ENCODE measurements around the gene LRRC75A. TPM values are rescaled to one million over a fixed set of nuclear protein-coding genes. Genes with fewer than 3 reads are reported as not detected.

Gene LRRC75A
- total and polyA plus RNA-seq, 2 donors (not counting 1 experiment from before 2014, with no cell fraction given), result 0.64 to 3.1 TPM

DNA sequence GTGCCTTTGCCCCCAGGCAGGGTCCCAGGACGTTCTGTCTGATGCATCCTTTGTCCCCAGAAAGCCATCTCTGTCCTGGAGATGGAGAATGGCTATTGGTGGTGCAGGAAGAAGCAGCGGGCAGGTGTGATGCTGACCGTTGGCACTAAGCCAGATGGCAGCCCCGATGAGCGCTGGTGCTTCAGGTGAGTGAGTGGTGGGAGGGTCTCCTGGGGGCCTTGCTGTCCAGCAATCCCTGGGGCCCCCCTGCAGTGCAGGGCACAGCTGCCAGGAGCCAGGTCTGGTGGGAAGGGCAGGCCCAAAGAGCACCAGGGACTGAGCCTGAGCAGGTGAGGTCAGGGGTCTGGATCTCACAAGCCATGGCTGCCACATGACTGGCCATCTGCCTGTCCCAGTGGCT lies 58.5 kb downstream of the LRRC75A start:
- TF ChIP-seq EZH2 (IDR thresholded peaks at IDR 0.05; ENCODE audit: low read length, missing control alignments), result no peak
- TF ChIP-seq, protein P1, sequence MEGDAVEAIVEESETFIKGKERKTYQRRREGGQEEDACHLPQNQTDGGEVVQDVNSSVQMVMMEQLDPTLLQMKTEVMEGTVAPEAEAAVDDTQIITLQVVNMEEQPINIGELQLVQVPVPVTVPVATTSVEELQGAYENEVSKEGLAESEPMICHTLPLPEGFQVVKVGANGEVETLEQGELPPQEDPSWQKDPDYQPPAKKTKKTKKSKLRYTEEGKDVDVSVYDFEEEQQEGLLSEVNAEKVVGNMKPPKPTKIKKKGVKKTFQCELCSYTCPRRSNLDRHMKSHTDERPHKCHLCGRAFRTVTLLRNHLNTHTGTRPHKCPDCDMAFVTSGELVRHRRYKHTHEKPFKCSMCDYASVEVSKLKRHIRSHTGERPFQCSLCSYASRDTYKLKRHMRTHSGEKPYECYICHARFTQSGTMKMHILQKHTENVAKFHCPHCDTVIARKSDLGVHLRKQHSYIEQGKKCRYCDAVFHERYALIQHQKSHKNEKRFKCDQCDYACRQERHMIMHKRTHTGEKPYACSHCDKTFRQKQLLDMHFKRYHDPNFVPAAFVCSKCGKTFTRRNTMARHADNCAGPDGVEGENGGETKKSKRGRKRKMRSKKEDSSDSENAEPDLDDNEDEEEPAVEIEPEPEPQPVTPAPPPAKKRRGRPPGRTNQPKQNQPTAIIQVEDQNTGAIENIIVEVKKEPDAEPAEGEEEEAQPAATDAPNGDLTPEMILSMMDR (conservative IDR thresholded peaks at IDR 0.05 in 1 of 2, IDR thresholded peaks at IDR 0.05 in 1 of 2; ENCODE audit: low read depth in 1 of 2, low read length in 2 of 2), result no peak
- H3K27ac ChIP-seq (ENCODE audit: insufficient read depth, low read length), result no peak overlapping the region
- H3K27me3 ChIP-seq (ENCODE audit: control insufficient read depth, insufficient read depth, low read length), result no peaks in the 10 kb centered on the region
- no peaks in the 10 kb centered on the region for H3K79me2 ChIP-seq (ENCODE audit: control insufficient read depth, insufficient read depth, low read length)
- peaks cover 26% of the 10 kb centered on the region for H3K36me3 ChIP-seq (ENCODE audit: control insufficient read depth, insufficient read depth, low read length)
- H3K4me3 ChIP-seq (replicated peaks in 1 of 4; ENCODE audit: control extremely low read depth in 1 of 4, insufficient read depth in 1 of 4, low read depth in 3 of 4, low read length in 4 of 4), result no peak overlapping the region
- H3K4me1 ChIP-seq (ENCODE audit: control insufficient read depth, extremely low read depth, insufficient read depth, low read length), result peaks cover 3% of the 10 kb centered on the region
- no peaks in the 10 kb centered on the region for H3K9me3 ChIP-seq (ENCODE audit: control insufficient read depth, insufficient read depth, low read depth, low read length)
- no peaks in the 10 kb centered on the region for H4K20me1 ChIP-seq (ENCODE audit: control insufficient read depth, extremely low read depth, insufficient read depth, low read length)
- no peak overlapping the region for H2AFZ ChIP-seq (ENCODE audit: low read length)
- DNase-seq (ENCODE audit: low read depth in 2 of 2), result no peak
- H3K9ac ChIP-seq (ENCODE audit: insufficient read depth, low read length), result no peak overlapping the region
- no peak overlapping the region for H3K4me2 ChIP-seq (ENCODE audit: extremely low read depth, insufficient read depth, low read length)

DNA sequence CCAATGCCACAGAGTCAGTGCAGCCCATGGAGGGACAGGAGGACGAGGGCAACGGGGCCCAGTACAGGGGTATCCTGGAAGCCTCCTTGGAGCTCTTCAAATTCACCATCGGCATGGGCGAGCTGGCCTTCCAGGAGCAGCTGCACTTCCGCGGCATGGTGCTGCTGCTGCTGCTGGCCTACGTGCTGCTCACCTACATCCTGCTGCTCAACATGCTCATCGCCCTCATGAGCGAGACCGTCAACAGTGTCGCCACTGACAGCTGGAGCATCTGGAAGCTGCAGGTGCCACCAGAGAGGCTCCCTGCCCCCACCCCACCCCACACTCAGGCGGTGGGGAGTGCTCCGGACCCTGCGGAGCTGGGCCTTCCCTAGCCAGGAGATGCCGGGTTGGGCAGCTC lies 60.0 kb downstream of the LRRC75A start:
- H3K9me3 ChIP-seq (ENCODE audit: control insufficient read depth, insufficient read depth, low read depth, low read length), result no peaks in the 10 kb centered on the region
- H3K9ac ChIP-seq (ENCODE audit: insufficient read depth, low read length), result no peak overlapping the region
- TF ChIP-seq, protein P1 (conservative IDR thresholded peaks at IDR 0.05 in 1 of 2, IDR thresholded peaks at IDR 0.05 in 1 of 2; ENCODE audit: low read depth in 1 of 2, low read length in 2 of 2), result no peak
- TF ChIP-seq EZH2 (IDR thresholded peaks at IDR 0.05; ENCODE audit: low read length, missing control alignments), result no peak
- H4K20me1 ChIP-seq (ENCODE audit: control insufficient read depth, extremely low read depth, insufficient read depth, low read length), result no peaks in the 10 kb centered on the region
- peaks cover 28% of the 10 kb centered on the region for H3K36me3 ChIP-seq (ENCODE audit: control insufficient read depth, insufficient read depth, low read length)
- no peak overlapping the region for H3K4me2 ChIP-seq (ENCODE audit: extremely low read depth, insufficient read depth, low read length)
- no peak for DNase-seq (ENCODE audit: low read depth in 2 of 2)
- peaks cover 2% of the 10 kb centered on the region for H3K4me1 ChIP-seq (ENCODE audit: control insufficient read depth, extremely low read depth, insufficient read depth, low read length)
- H2AFZ ChIP-seq (ENCODE audit: low read length), result no peak overlapping the region
- no peak overlapping the region for H3K27ac ChIP-seq (ENCODE audit: insufficient read depth, low read length)
- no peak overlapping the region for H3K4me3 ChIP-seq (replicated peaks in 1 of 4; ENCODE audit: control extremely low read depth in 1 of 4, insufficient read depth in 1 of 4, low read depth in 3 of 4, low read length in 4 of 4)
- H3K79me2 ChIP-seq (ENCODE audit: control insufficient read depth, insufficient read depth, low read length), result no peaks in the 10 kb centered on the region
- no peaks in the 10 kb centered on the region for H3K27me3 ChIP-seq (ENCODE audit: control insufficient read depth, insufficient read depth, low read length)

DNA sequence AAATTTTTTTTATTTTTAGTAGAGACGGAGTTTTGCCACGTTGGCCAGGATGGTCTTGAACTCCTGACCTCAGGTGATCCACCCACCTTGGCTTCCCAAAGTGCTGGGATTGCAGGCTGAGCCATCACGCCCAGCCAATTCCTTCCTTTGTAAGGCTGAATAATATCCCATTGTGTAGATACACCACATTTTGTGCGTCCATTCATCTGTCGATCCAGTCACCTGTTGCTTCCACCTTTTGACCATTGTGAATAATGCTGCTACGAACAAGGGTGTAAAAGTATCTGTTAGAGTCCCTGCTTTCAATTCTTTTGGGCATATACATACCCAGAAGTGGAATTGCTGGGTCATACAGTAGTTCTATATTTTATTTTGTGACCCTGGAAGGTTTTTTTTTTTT lies 61.3 kb downstream of the LRRC75A start:
- no peaks in the 10 kb centered on the region for H4K20me1 ChIP-seq (ENCODE audit: control insufficient read depth, extremely low read depth, insufficient read depth, low read length)
- peaks cover 36% of the 10 kb centered on the region for H3K36me3 ChIP-seq (ENCODE audit: control insufficient read depth, insufficient read depth, low read length)
- H3K4me2 ChIP-seq (ENCODE audit: extremely low read depth, insufficient read depth, low read length), result no peak overlapping the region
- H3K9me3 ChIP-seq (ENCODE audit: control insufficient read depth, insufficient read depth, low read depth, low read length), result no peaks in the 10 kb centered on the region
- no peak overlapping the region for H2AFZ ChIP-seq (ENCODE audit: low read length)
- no peaks in the 10 kb centered on the region for H3K79me2 ChIP-seq (ENCODE audit: control insufficient read depth, insufficient read depth, low read length)
- DNase-seq (ENCODE audit: low read depth in 2 of 2), result no peak
- H3K4me3 ChIP-seq (replicated peaks in 1 of 4; ENCODE audit: control extremely low read depth in 1 of 4, insufficient read depth in 1 of 4, low read depth in 3 of 4, low read length in 4 of 4), result no peak overlapping the region
- no peak overlapping the region for H3K27ac ChIP-seq (ENCODE audit: insufficient read depth, low read length)
- H3K27me3 ChIP-seq (ENCODE audit: control insufficient read depth, insufficient read depth, low read length), result no peaks in the 10 kb centered on the region
- peaks cover 2% of the 10 kb centered on the region for H3K4me1 ChIP-seq (ENCODE audit: control insufficient read depth, extremely low read depth, insufficient read depth, low read length)
- TF ChIP-seq EZH2 (IDR thresholded peaks at IDR 0.05; ENCODE audit: low read length, missing control alignments), result no peak
- no peak overlapping the region for H3K9ac ChIP-seq (ENCODE audit: insufficient read depth, low read length)
